MM.1S (cell line): ENCODE data around the gene HABP2.

Experiments
- DNase-seq: peaks from one replicate; pipeline ENCODE4 v3.0.0-alpha.2; 2015
- H2AFZ ChIP-seq: fragments of 300-600 bp; sonication (generic); 2 replicates; pipeline ENCODE4 v1.6.0; 2016; ENCODE audit warnings: antibody characterized with exemption, low read length
- H3F3A ChIP-seq: fragments of 300-600 bp; sonication (generic); 2 replicates; pipeline ENCODE4 v1.6.1; 2016; ENCODE audit warnings: mild to moderate bottlenecking, antibody characterized with exemption, low read length, moderate library complexity, mixed read lengths; ENCODE audit not compliant: insufficient read depth
- H3K27ac ChIP-seq: fragments of 300-600 bp; sonication (generic); 2 replicates; pipeline ENCODE4 v1.5.1; 2016; ENCODE audit warnings: mild to moderate bottlenecking, low read length
- H3K27me3 ChIP-seq: fragments of 300-600 bp; sonication (generic); replicated peaks from 2 replicates; pipeline ENCODE4 v1.6.0; 2016; ENCODE audit warnings: low read length; ENCODE audit not compliant: insufficient read depth
- H3K36me3 ChIP-seq: fragments of 300-600 bp; sonication (generic); replicated peaks from 2 replicates; pipeline ENCODE4 v1.6.1; 2016; ENCODE audit warnings: mild to moderate bottlenecking, low read length, mixed read lengths; ENCODE audit not compliant: insufficient read depth
- H3K4me1 ChIP-seq: fragments of 300-600 bp; sonication (generic); 2 replicates; pipeline ENCODE4 v1.6.1; 2016; ENCODE audit warnings: low read length, mixed read lengths
- H3K4me2 ChIP-seq: fragments of 300-600 bp; sonication (generic); 2 replicates; pipeline ENCODE4 v1.6.0; 2016; ENCODE audit warnings: low read depth, low read length
- H3K4me3 ChIP-seq: fragments of 300-600 bp; sonication (generic); 2 replicates; pipeline ENCODE4 v1.5.1; 2016; ENCODE audit warnings: low read length, mixed read lengths
- H3K79me2 ChIP-seq: fragments of 300-600 bp; sonication (generic); 2 replicates; pipeline ENCODE4 v1.6.1; 2016; ENCODE audit warnings: mixed run types, low read length, mixed read lengths
- H3K9ac ChIP-seq: fragments of 300-600 bp; sonication (generic); 2 replicates; pipeline ENCODE4 v1.6.1; 2016; ENCODE audit warnings: low read length, mixed read lengths
- H3K9me2 ChIP-seq: fragments of 300-600 bp; sonication (generic); replicated peaks from 2 replicates; pipeline ENCODE4 v1.6.1; 2016; ENCODE audit warnings: mild to moderate bottlenecking, low read length, mixed read lengths; ENCODE audit not compliant: insufficient read depth
- H3K9me3 ChIP-seq: fragments of 300-600 bp; sonication (generic); replicated peaks from 2 replicates; pipeline ENCODE4 v1.6.1; 2016; ENCODE audit warnings: mild to moderate bottlenecking, low read length, mixed read lengths; ENCODE audit not compliant: insufficient read depth
- H4K20me1 ChIP-seq: fragments of 300-600 bp; sonication (generic); 2 replicates; pipeline ENCODE4 v1.6.1; 2016; ENCODE audit warnings: mild to moderate bottlenecking, low read length, moderate library complexity, mixed read lengths; ENCODE audit not compliant: insufficient read depth
- EZH2 ChIP-seq: fragments of 300-600 bp; sonication (generic); optimal IDR thresholded peaks from 2 replicates; pipeline ENCODE3; 2017; ENCODE audit warnings: low read depth, mild to moderate bottlenecking, antibody characterized with exemption, low read length, mixed read lengths
- EZH2phosphoT487 ChIP-seq: fragments of 300-600 bp; sonication (generic); IDR thresholded peaks from 2 replicates; pipeline ENCODE4 v1.6.1; 2018; ENCODE audit warnings: antibody characterized with exemption, low read length
- TF ChIP-seq, protein P1 (sequence below): fragments of 300-600 bp; sonication (generic); IDR thresholded peaks from 2 replicates; pipeline ENCODE4 v1.5.1; 2016; ENCODE audit warnings: antibody characterized with exemption, low read length, mixed read lengths

Gene HABP2

DNA sequence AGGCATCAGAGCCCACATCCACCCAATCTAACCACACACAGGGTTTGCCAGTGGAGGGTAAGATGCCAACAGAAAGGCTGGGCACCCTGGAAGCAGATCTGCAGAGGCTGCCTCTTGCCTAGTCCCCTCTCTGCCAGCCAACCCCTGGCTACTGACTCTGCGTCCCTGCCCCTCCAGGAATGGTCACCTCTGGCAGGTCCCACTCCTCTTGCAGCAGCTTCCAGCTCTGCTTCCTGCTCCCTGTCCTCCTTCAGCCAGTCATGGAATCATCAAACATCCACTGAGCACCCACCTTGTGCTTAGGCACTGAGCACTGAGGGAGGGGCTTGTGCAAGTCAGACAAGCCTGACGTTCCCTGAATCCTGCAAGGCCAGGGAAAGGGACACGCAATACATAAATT is 20.1 kb upstream of the HABP2 start:
- no peaks in the 10 kb centered on the region for H3K9me2 ChIP-seq
- no peaks in the 10 kb centered on the region for H3K36me3 ChIP-seq
- H3K27ac ChIP-seq, result no peak overlapping the region
- H3K4me3 ChIP-seq, result no peak overlapping the region
- H3K27me3 ChIP-seq, result no peaks in the 10 kb centered on the region
- no peak for TF ChIP-seq EZH2
- no peak for TF ChIP-seq EZH2phosphoT487
- TF ChIP-seq, protein P1, sequence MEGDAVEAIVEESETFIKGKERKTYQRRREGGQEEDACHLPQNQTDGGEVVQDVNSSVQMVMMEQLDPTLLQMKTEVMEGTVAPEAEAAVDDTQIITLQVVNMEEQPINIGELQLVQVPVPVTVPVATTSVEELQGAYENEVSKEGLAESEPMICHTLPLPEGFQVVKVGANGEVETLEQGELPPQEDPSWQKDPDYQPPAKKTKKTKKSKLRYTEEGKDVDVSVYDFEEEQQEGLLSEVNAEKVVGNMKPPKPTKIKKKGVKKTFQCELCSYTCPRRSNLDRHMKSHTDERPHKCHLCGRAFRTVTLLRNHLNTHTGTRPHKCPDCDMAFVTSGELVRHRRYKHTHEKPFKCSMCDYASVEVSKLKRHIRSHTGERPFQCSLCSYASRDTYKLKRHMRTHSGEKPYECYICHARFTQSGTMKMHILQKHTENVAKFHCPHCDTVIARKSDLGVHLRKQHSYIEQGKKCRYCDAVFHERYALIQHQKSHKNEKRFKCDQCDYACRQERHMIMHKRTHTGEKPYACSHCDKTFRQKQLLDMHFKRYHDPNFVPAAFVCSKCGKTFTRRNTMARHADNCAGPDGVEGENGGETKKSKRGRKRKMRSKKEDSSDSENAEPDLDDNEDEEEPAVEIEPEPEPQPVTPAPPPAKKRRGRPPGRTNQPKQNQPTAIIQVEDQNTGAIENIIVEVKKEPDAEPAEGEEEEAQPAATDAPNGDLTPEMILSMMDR, result no peak
- no peak overlapping the region for H2AFZ ChIP-seq
- H3K9ac ChIP-seq, result no peak overlapping the region
- H3K4me1 ChIP-seq, result no peaks in the 10 kb centered on the region
- no peaks in the 10 kb centered on the region for H3F3A ChIP-seq
- no peak for DNase-seq
- no peaks in the 10 kb centered on the region for H4K20me1 ChIP-seq
- H3K79me2 ChIP-seq, result no peaks in the 10 kb centered on the region
- H3K9me3 ChIP-seq, result no peaks in the 10 kb centered on the region
- no peak overlapping the region for H3K4me2 ChIP-seq

DNA sequence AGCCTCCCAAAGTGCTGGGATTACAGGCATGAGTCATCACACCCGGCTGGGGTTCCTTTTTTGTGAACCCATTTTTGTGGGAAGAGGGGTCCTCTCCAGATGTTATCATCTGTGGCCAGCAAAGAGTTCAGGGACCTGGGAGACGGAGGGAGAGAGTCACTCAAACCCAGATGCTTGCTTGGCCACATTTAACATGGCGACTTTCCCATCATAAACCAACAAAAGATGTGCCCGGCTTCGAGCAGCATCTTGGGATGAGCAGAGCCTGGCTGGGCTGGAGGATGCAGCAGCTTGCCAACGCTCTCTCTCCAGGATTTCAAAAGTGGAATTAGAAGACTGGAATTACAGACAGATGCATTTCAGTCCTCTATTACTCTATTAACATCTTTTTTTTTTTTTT is 19.1 kb upstream of the HABP2 start:
- H3K4me3 ChIP-seq, result no peak overlapping the region
- no peaks in the 10 kb centered on the region for H3F3A ChIP-seq
- H3K9me3 ChIP-seq, result no peaks in the 10 kb centered on the region
- H3K27ac ChIP-seq, result no peak overlapping the region
- no peak overlapping the region for H3K4me2 ChIP-seq
- H3K4me1 ChIP-seq, result no peaks in the 10 kb centered on the region
- no peaks in the 10 kb centered on the region for H3K9me2 ChIP-seq
- no peak overlapping the region for H3K9ac ChIP-seq
- H4K20me1 ChIP-seq, result no peaks in the 10 kb centered on the region
- H3K36me3 ChIP-seq, result no peaks in the 10 kb centered on the region
- no peak for DNase-seq
- TF ChIP-seq EZH2phosphoT487, result no peak
- TF ChIP-seq, protein P1, result no peak
- no peak for TF ChIP-seq EZH2
- H2AFZ ChIP-seq, result no peak overlapping the region
- no peaks in the 10 kb centered on the region for H3K79me2 ChIP-seq
- no peaks in the 10 kb centered on the region for H3K27me3 ChIP-seq

DNA sequence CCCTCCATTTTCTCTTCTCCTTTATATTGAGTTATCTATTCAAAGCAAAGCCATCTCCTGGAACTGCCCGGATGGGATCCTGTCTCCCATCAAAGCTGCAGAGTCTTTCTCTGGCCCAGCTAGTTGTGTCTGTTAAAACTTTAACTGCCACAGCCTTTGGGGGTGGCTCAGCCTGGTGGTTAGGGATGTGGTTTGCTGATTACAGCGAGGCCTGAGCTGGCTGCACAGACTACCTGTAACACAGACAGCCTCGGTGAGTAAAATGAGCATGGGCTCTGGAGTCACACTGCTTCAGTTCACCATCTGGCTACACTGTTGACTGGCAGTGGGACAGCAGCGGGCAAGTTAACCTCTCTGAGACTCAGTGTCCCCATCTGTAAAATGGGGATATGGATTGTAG is 18.4 kb upstream of the HABP2 start:
- H3K36me3 ChIP-seq, result no peaks in the 10 kb centered on the region
- no peaks in the 10 kb centered on the region for H3K79me2 ChIP-seq
- no peak overlapping the region for H3K9ac ChIP-seq
- no peaks in the 10 kb centered on the region for H4K20me1 ChIP-seq
- no peaks in the 10 kb centered on the region for H3K9me3 ChIP-seq
- no peaks in the 10 kb centered on the region for H3K9me2 ChIP-seq
- no peak for DNase-seq
- H3K27me3 ChIP-seq, result no peaks in the 10 kb centered on the region
- no peak overlapping the region for H3K4me3 ChIP-seq
- H3K4me1 ChIP-seq, result no peaks in the 10 kb centered on the region
- H3K27ac ChIP-seq, result no peak overlapping the region
- TF ChIP-seq EZH2phosphoT487 (no peak), EZH2 (no peak)
- TF ChIP-seq, protein P1, result no peak
- H3F3A ChIP-seq, result no peaks in the 10 kb centered on the region
- H3K4me2 ChIP-seq, result no peak overlapping the region
- no peak overlapping the region for H2AFZ ChIP-seq
